GM04504 (cell line): ENCODE results near the gene NAPEPLD.
"Not testable (repeated sequence)": the region's sequence is repeated elsewhere in the genome, so short reads cannot be mapped to it uniquely, and the experiment has no call there.

ENCODE experiments used
- DNase-seq: peaks from one replicate; pipeline ENCODE4 v3.0.0-alpha.2; 2012; ENCODE audit warnings: low read depth

Gene NAPEPLD

GRCh38 chr7:103065667-103066066, 83.2 kb downstream of the NAPEPLD start:
- DNase-seq, result no peak

GRCh38 chr7:103063895-103064294, 85.0 kb downstream of the NAPEPLD start:
- DNase-seq, result no peak

GRCh38 chr7:103059471-103059870, 89.4 kb downstream of the NAPEPLD start:
- no peak for DNase-seq

GRCh38 chr7:103058122-103058521, 90.8 kb downstream of the NAPEPLD start:
- no peak for DNase-seq

- DNase-seq, result not testable (repeated sequence)
Measured at GRCh38 chr7:103056006-103056405, 92.9 kb downstream of the NAPEPLD start.

- no peak for DNase-seq
Measured at GRCh38 chr7:103051519-103051918, 97.4 kb downstream of the NAPEPLD start.
